Endodermal cell (in vitro differentiated cells): ENCODE measurements around the gene PLXNA2. TPM values are rescaled to one million over a fixed set of nuclear protein-coding genes. Genes with fewer than 3 reads are reported as not detected.

Experiments used
- DNase-seq: peaks from one replicate; pipeline ENCODE4 v3.0.0-alpha.2; 2017
- H3K27ac ChIP-seq: 2 replicates; pipeline ENCODE4 v1.5.1; 2013; ENCODE audit warnings: mild to moderate bottlenecking, low read depth, low read length, moderate library complexity
- H3K27me3 ChIP-seq: 2 replicates; pipeline ENCODE4 v1.6.1; 2013; ENCODE audit warnings: mild to moderate bottlenecking, low read length, moderate library complexity; ENCODE audit not compliant: insufficient read depth, control insufficient read depth, poor library complexity, severe bottlenecking
- H3K36me3 ChIP-seq: 2 replicates; pipeline ENCODE4 v1.7.0; 2013; ENCODE audit warnings: mild to moderate bottlenecking, low read length, moderate library complexity; ENCODE audit not compliant: control insufficient read depth, insufficient read depth
- H3K4me1 ChIP-seq: one replicate; pipeline ENCODE4 v1.7.0; 2013; ENCODE audit warnings: low read length; ENCODE audit not compliant: control insufficient read depth, insufficient read depth
- H3K4me3 ChIP-seq: 2 replicates; pipeline ENCODE4 v1.5.1; 2013; ENCODE audit warnings: mild to moderate bottlenecking, low read length, moderate library complexity
- H3K9ac ChIP-seq: 2 replicates; pipeline ENCODE4 v1.6.1; 2013; ENCODE audit warnings: mild to moderate bottlenecking, low read length, moderate library complexity; ENCODE audit not compliant: poor library complexity, severe bottlenecking; ENCODE audit errors: extremely low read depth
- H3K9me3 ChIP-seq: 2 replicates; pipeline ENCODE4 v1.6.1; 2013; ENCODE audit warnings: mild to moderate bottlenecking, low read length, moderate library complexity; ENCODE audit not compliant: control insufficient read depth
- H3K27ac Mint-ChIP-seq: 2 replicates; pipeline ENCODE4 v1.8.0; 2020; ENCODE audit warnings: mixed read lengths
- H3K27me3 Mint-ChIP-seq: 2 replicates; pipeline ENCODE4 v1.8.0; 2021; ENCODE audit warnings: mild to moderate bottlenecking, mixed read lengths; ENCODE audit not compliant: insufficient read depth
- H3K36me3 Mint-ChIP-seq: 2 replicates; pipeline ENCODE4 v1.8.0; 2020; ENCODE audit warnings: low read depth, mixed read lengths
- H3K4me1 Mint-ChIP-seq: 2 replicates; pipeline ENCODE4 v1.8.0; 2020; ENCODE audit warnings: mixed read lengths
- H3K4me3 Mint-ChIP-seq: 2 replicates; pipeline ENCODE4 v1.8.0; 2020; ENCODE audit warnings: mild to moderate bottlenecking, moderate library complexity, mixed read lengths
- H3K9me3 Mint-ChIP-seq: 2 replicates; pipeline ENCODE4 v1.8.0; 2020; ENCODE audit warnings: mild to moderate bottlenecking, mixed read lengths
- WGBS, 2 experiments: methylation state at CpG; one replicate each; pipeline versions ENCODE4 v1.1.5 to v1.1.7; 2013; ENCODE audit warnings: missing lambda C conversion rate in 2 of 2, mixed read lengths in 1 of 2; ENCODE audit not compliant: insufficient coverage in 1 of 2, insufficient read length in 1 of 2; 5-methylcytosine and 5-hydroxymethylcytosine counted together
- total RNA-seq, 2 donors: library from RNA; stranded (reverse); fragmentation: NEBNext Ultra II Directional in 1 of 2; extraction: Animal tissue kit (Norgen Biotek cat#: 25700) in 1 of 2; gene quantifications; 2 replicates in 1 of 2; 3 replicates in 1 of 2; pipeline ENCODE4 v1.2.1, GENCODE V29; 2021
- TF ChIP-seq, protein P1 (sequence below): fragments of 200-600 bp; sonication (generic); conservative IDR thresholded peaks from 2 replicates; pipeline ENCODE4 v1.5.0; 2021; ENCODE audit warnings: antibody characterized with exemption, mild to moderate bottlenecking

The PLXNA2 gene
- total RNA-seq, 2 donors from 2014 or later: 61.2 to 86.1 TPM

- no peaks in the 10 kb centered on the region for H3K27me3 Mint-ChIP-seq
- Histone ChIP-seq H3K36me3 (peaks cover 96% of the 10 kb centered on the region), H3K4me3 (no peak overlapping the region), H3K27me3 (no peaks in the 10 kb centered on the region), H3K27ac (no peak overlapping the region), H3K4me1 (peaks cover 26% of the 10 kb centered on the region), H3K9ac (no peak overlapping the region), H3K9me3 (no peaks in the 10 kb centered on the region)
- H3K4me1 Mint-ChIP-seq: peaks cover 35% of the 10 kb centered on the region
- no peaks in the 10 kb centered on the region for H3K9me3 Mint-ChIP-seq
- peaks cover 36% of the 10 kb centered on the region for H3K36me3 Mint-ChIP-seq
- 89 to 95% methylated on average over 4 to 5 of the region's 5 CpGs for WGBS, 2 experiments
- DNase-seq: no peak
- no peak overlapping the region for H3K27ac Mint-ChIP-seq
- H3K4me3 Mint-ChIP-seq: no peak overlapping the region
- TF ChIP-seq, protein P1, sequence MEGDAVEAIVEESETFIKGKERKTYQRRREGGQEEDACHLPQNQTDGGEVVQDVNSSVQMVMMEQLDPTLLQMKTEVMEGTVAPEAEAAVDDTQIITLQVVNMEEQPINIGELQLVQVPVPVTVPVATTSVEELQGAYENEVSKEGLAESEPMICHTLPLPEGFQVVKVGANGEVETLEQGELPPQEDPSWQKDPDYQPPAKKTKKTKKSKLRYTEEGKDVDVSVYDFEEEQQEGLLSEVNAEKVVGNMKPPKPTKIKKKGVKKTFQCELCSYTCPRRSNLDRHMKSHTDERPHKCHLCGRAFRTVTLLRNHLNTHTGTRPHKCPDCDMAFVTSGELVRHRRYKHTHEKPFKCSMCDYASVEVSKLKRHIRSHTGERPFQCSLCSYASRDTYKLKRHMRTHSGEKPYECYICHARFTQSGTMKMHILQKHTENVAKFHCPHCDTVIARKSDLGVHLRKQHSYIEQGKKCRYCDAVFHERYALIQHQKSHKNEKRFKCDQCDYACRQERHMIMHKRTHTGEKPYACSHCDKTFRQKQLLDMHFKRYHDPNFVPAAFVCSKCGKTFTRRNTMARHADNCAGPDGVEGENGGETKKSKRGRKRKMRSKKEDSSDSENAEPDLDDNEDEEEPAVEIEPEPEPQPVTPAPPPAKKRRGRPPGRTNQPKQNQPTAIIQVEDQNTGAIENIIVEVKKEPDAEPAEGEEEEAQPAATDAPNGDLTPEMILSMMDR: no peak
These were observed 107.6 kb downstream of the PLXNA2 start for GRCh38 chr1:208136459-208137182.

- no peak overlapping the region for H3K9ac ChIP-seq
- H3K4me1 ChIP-seq: peaks cover 30% of the 10 kb centered on the region
- Mint-ChIP-seq H3K27me3 (no peaks in the 10 kb centered on the region), H3K36me3 (peaks cover 35% of the 10 kb centered on the region), H3K27ac (no peak overlapping the region), H3K9me3 (no peaks in the 10 kb centered on the region), H3K4me1 (peaks cover 48% of the 10 kb centered on the region), H3K4me3 (no peak overlapping the region)
- TF ChIP-seq, protein P1: no peak
- H3K27me3 ChIP-seq: no peaks in the 10 kb centered on the region
- no peak for DNase-seq
- no peaks in the 10 kb centered on the region for H3K9me3 ChIP-seq
- H3K27ac ChIP-seq: no peak overlapping the region
- 93% methylated on average over 2 of the region's 2 CpGs for WGBS, 2 experiments
- H3K4me3 ChIP-seq: no peak overlapping the region
- peaks cover 96% of the 10 kb centered on the region for H3K36me3 ChIP-seq
These were observed 108.8 kb downstream of the PLXNA2 start for GRCh38 chr1:208135354-208135753.

GRCh38 chr1:208134491-208134890 lies 109.7 kb downstream of the PLXNA2 start:
- Histone ChIP-seq H3K27ac (no peak overlapping the region), H3K4me1 (peaks cover 30% of the 10 kb centered on the region), H3K4me3 (no peak overlapping the region), H3K36me3 (peaks cover 96% of the 10 kb centered on the region), H3K27me3 (no peaks in the 10 kb centered on the region), H3K9me3 (no peaks in the 10 kb centered on the region), H3K9ac (no peak overlapping the region)
- Mint-ChIP-seq H3K4me3 (no peak overlapping the region), H3K9me3 (no peaks in the 10 kb centered on the region), H3K4me1 (peaks cover 56% of the 10 kb centered on the region), H3K27me3 (no peaks in the 10 kb centered on the region), H3K36me3 (peaks cover 30% of the 10 kb centered on the region), H3K27ac (peak overlapping the region; percentile 5)
- no peak for DNase-seq
- WGBS, 2 experiments: 65 to 69% methylated on average over 3 to 5 of the region's 5 CpGs
- TF ChIP-seq, protein P1: no peak
